Suprapubic skin (tissue), 4 donors: ENCODE results near the gene LCAT. TPM values are rescaled to one million over a fixed set of nuclear protein-coding genes. Genes with fewer than 3 reads are reported as not detected.

Source experiments
- DNase-seq, 2 donors: peaks; one replicate each; pipeline ENCODE4 v3.0.0-alpha.2; 2019; ENCODE audit warnings: low spot score in 2 of 2
- H3K27ac ChIP-seq: fragments of 200-600 bp; sonication (generic); one replicate; pipeline ENCODE4 v1.5.1; 2019
- H3K27me3 ChIP-seq: fragments of 200-600 bp; sonication (generic); one replicate; pipeline ENCODE4 v1.5.1; 2019
- H3K36me3 ChIP-seq: fragments of 200-600 bp; sonication (generic); one replicate; pipeline ENCODE4 v1.5.1; 2019
- H3K4me1 ChIP-seq: fragments of 200-600 bp; sonication (generic); one replicate; pipeline ENCODE4 v1.5.1; 2019
- H3K4me3 ChIP-seq: fragments of 200-600 bp; sonication (generic); one replicate; pipeline ENCODE4 v1.5.1; 2019; ENCODE audit warnings: mild to moderate bottlenecking
- H3K9me3 ChIP-seq: fragments of 200-600 bp; sonication (generic); one replicate; pipeline ENCODE4 v1.5.1; 2019
- EP300 ChIP-seq: sonication (generic); formaldehyde crosslinking; IDR thresholded peaks from one replicate; pipeline ENCODE4 v1.6.1; 2017; ENCODE audit warnings: antibody characterized with exemption
- POLR2A ChIP-seq, 2 donors: fragments of 450-650 bp; IDR thresholded peaks; one replicate each; pipeline ENCODE4 v1.6.1; 2017; ENCODE audit warnings: antibody characterized with exemption in 2 of 2, mild to moderate bottlenecking in 2 of 2, moderate library complexity in 2 of 2
- POLR2AphosphoS5 ChIP-seq, 3 donors: sonication (generic); formaldehyde crosslinking; IDR thresholded peaks; one replicate each; pipeline ENCODE4 v1.6.1; 2017; ENCODE audit warnings: antibody characterized with exemption in 3 of 3
- WGBS: methylation state at CpG from one replicate; pipeline ENCODE4 v1.1.5; 2018; 5-methylcytosine and 5-hydroxymethylcytosine counted together
- total RNA-seq, 4 donors: library from RNA; depleted of rRNA; stranded (reverse); fragments of >200 nt; gene quantifications; one replicate each; pipeline ENCODE4 v1.1.0, GENCODE V29; 2016
- TF ChIP-seq, protein P1 (sequence below), 2 donors: fragments of 200-600 bp in 1 of 2; fragments of 450-650 bp in 1 of 2; sonication (generic) in 1 of 2; IDR thresholded peaks; one replicate each; pipeline ENCODE4 v1.5.1; 2016 to 2019; ENCODE audit warnings: antibody characterized with exemption in 2 of 2, mild to moderate bottlenecking in 1 of 2, moderate library complexity in 1 of 2

The LCAT gene
- total RNA-seq, 4 donors from 2014 or later: 10.6 to 61.4 (median 22.6) TPM

DNA sequence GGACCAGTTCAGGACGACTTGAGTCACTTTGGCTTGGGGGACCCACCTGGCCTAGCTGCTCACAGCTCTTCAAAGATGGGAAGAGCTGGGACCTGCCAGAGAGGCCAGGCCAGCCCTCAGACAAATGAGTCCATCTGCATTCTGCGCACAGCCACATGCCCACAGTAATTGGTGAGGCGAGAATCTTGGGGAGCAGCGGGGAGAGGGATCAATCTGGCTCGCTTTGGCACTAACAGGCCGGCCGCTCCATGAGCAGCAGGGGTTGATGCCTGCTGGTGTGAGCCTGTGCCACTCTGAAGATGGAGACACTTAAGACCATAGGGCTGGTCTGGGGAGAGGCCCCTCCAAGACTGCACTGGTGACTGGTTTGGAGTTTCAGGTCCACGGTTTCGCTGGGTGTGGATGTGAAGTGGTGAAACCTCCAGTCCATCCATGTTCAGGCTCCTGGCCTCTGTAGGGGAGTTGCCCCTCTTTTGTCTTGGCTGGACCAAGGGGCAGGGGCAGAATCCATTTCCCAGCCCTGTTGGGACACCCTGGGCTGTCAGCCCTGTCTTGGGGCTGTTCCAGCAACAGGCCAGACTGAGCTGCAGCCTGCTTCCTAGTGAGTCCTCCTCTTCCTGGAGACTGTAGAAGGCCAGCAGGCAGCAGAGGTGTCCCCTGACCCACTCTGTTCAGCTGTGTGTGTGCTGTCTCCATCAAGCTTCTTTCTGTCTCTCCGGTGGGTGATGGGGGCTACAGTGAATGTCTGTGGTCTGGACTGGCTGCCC, 19.6 kb downstream of the LCAT start:
- H3K4me1 ChIP-seq: peaks cover 64% of the 10 kb centered on the region

DNA sequence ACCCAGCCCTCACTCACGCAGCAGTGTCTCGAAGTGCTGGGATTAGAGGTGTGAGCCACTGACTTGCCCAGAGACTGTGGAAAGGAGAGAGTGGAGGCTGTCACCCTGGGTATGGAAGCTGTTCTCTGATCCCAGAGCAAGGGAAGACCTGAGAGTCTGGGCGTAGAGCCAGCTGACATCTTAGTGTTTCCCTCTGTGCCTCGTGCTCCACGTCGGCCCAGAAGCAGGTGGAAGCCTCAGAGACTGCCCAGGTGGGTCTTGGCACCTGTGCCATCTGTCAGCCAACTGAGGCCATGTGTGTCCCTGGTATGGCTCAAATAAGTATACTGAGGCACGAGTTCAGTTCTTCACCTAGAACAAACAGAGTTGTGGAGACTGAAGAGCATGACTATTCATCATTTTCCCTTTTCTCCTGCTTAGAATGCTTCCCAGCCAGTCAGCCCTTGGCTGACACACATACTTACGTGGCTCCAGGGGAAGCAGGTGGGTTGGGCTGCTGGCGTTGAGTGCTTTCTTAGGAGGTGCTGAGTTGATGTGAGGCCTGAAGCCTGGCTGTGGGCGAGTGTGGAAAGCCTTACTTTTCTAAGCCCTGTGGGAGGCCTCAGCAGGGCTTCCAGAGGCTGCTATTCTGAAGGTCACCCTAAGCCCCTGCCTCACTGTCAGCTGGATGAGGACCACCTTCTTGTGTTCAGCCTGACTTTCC, 20.4 kb downstream of the LCAT start:
- no peaks in the 10 kb centered on the region for H3K27me3 ChIP-seq
- H3K4me3 ChIP-seq: no peak overlapping the region
- peak in 1 of 2 donors; percentile 67 for DNase-seq
- H3K36me3 ChIP-seq: peaks cover 12% of the 10 kb centered on the region
- H3K27ac ChIP-seq: peak overlapping the region; percentile 60
- WGBS: 46% methylated on average over 7 of the region's 10 CpGs
- TF ChIP-seq POLR2A (IDR thresholded peaks at IDR 0.05): no peak
- TF ChIP-seq EP300: no peak
- no peak for TF ChIP-seq POLR2AphosphoS5 (IDR thresholded peaks at IDR 0.05)
- TF ChIP-seq, protein P1, sequence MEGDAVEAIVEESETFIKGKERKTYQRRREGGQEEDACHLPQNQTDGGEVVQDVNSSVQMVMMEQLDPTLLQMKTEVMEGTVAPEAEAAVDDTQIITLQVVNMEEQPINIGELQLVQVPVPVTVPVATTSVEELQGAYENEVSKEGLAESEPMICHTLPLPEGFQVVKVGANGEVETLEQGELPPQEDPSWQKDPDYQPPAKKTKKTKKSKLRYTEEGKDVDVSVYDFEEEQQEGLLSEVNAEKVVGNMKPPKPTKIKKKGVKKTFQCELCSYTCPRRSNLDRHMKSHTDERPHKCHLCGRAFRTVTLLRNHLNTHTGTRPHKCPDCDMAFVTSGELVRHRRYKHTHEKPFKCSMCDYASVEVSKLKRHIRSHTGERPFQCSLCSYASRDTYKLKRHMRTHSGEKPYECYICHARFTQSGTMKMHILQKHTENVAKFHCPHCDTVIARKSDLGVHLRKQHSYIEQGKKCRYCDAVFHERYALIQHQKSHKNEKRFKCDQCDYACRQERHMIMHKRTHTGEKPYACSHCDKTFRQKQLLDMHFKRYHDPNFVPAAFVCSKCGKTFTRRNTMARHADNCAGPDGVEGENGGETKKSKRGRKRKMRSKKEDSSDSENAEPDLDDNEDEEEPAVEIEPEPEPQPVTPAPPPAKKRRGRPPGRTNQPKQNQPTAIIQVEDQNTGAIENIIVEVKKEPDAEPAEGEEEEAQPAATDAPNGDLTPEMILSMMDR (IDR thresholded peaks at IDR 0.05): no peak
- H3K4me1 ChIP-seq: peaks cover 70% of the 10 kb centered on the region
- H3K9me3 ChIP-seq: no peaks in the 10 kb centered on the region

More for the DNA sequence above, 19.6 kb downstream of the LCAT start:
- H3K27me3 ChIP-seq: no peaks in the 10 kb centered on the region
- WGBS: 89% methylated on average over 1 of the region's 10 CpGs
- TF ChIP-seq POLR2AphosphoS5 (IDR thresholded peaks at IDR 0.05) (no peak), EP300 (no peak), POLR2A (IDR thresholded peaks at IDR 0.05) (no peak)
- TF ChIP-seq, protein P1 (IDR thresholded peaks at IDR 0.05): no peak
- no peak for DNase-seq
- H3K36me3 ChIP-seq: peaks cover 13% of the 10 kb centered on the region
- H3K4me3 ChIP-seq: no peak overlapping the region
- no peak overlapping the region for H3K27ac ChIP-seq
- no peaks in the 10 kb centered on the region for H3K9me3 ChIP-seq

DNA sequence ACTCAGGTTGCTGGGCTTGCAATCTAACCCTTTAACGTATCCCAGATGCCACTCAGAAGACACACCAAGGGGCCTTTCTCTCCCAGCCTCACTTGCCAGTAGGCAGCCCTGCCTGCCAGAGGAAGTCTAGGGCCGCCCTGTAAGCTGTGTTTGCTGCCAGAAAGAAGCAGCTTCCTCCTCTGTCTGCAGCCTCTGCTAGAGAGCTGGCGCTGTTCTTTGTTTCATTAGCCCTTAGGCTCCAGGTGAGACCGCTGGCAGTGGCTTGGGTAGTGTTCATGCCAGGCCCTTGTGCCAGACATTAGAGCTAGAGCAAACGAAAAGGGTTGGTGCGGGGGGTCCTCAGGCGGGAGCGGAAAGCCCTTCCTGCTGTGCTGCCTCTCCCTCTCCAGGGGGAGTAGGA, 21.2 kb downstream of the LCAT start:
- H3K4me3 ChIP-seq: no peak overlapping the region
- H3K9me3 ChIP-seq: no peaks in the 10 kb centered on the region
- 33% methylated on average over 3 of the region's 8 CpGs for WGBS
- peaks cover 68% of the 10 kb centered on the region for H3K4me1 ChIP-seq
- peaks cover 7% of the 10 kb centered on the region for H3K36me3 ChIP-seq
- DNase-seq: peak in 1 of 2 donors; percentile 65
- no peaks in the 10 kb centered on the region for H3K27me3 ChIP-seq
- H3K27ac ChIP-seq: peak overlapping the region; percentile 60
- TF ChIP-seq EP300 (no peak), POLR2A (IDR thresholded peaks at IDR 0.05) (no peak), POLR2AphosphoS5 (IDR thresholded peaks at IDR 0.05) (no peak)
- TF ChIP-seq, protein P1 (IDR thresholded peaks at IDR 0.05): no peak

DNA sequence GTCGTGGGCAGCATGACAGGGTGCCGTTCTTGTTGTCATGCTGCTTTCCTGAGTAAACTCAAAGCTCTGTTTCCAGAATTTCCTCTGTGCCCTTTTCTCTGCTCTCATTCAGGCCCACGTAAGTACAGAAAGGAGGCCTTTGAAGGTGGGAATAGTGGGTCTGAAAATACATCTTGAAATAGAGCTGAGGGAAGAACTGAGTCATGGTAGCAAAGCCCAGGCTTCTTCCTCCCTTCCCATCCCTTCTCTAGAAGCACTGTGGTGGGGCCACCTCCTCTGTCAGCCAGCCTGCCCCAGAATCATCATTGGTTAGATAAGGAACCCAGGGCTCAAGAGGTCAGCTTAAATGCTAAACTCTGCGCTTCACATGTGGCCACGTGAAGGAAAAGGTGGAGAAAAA, 21.7 kb downstream of the LCAT start:
- Histone ChIP-seq H3K9me3 (no peaks in the 10 kb centered on the region), H3K27ac (peak overlapping the region; percentile 24), H3K36me3 (peaks cover 2% of the 10 kb centered on the region), H3K4me3 (no peak overlapping the region), H3K4me1 (peaks cover 72% of the 10 kb centered on the region), H3K27me3 (no peaks in the 10 kb centered on the region)
- DNase-seq: no peak
- TF ChIP-seq, protein P1 (IDR thresholded peaks at IDR 0.05): no peak
- TF ChIP-seq POLR2A (IDR thresholded peaks at IDR 0.05) (no peak), POLR2AphosphoS5 (IDR thresholded peaks at IDR 0.05) (no peak), EP300 (no peak)
- WGBS: 62% methylated on average over 5 of the region's 5 CpGs

DNA sequence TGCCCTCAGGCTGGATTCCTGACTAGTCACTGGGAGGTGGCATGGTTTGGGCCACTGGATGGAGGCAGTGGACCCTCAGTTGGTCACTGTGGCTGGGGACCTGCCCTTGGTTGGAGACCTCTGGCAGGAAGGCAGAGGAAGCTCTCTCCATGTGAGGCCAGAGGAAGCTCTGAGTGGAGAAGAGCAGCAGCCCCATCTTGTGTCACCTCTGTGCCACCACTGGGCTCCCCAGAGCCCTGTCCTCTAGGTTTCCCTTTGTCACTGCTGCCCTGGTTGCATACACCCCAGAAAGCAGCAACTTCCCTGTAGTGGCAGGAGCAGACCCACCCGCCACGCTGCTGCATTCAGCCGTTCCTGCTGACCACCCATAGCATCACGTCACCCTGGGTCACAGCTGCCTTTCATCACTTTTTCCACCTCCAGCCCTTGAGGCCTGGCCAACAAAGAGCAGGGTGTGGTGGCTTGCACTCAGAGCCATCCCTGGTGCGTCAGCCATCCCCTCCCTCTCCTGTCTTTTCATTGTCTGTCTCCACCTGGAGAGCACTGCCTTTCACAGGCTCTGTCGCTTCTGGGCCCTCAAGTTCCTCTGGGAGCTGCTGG, 24.2 kb downstream of the LCAT start:
- Histone ChIP-seq H3K27ac (peak overlapping the region; percentile 38), H3K27me3 (no peaks in the 10 kb centered on the region), H3K9me3 (no peaks in the 10 kb centered on the region), H3K4me3 (no peak overlapping the region), H3K36me3 (no peaks in the 10 kb centered on the region), H3K4me1 (peaks cover 83% of the 10 kb centered on the region)
- WGBS: 50% methylated on average over 6 of the region's 6 CpGs
- DNase-seq: no peak
- TF ChIP-seq POLR2AphosphoS5 (IDR thresholded peaks at IDR 0.05) (no peak), POLR2A (IDR thresholded peaks at IDR 0.05) (no peak)
